HL-60 (cell line): ENCODE measurements around the gene EFHC1.

Experiments
- DNase-seq, 2 experiments: peaks; one replicate each; pipeline ENCODE4 v3.0.0-alpha.2; 2010 to 2020; ENCODE audit warnings: low read depth in 1 of 2, low spot score in 1 of 2
- H3K27ac ChIP-seq: fragments of 250-450 bp; sonication (Bioruptor Pico); replicated peaks from 2 replicates; pipeline ENCODE4 v1.5.1; 2020; ENCODE audit warnings: mild to moderate bottlenecking, moderate library complexity
- H3K27me3 ChIP-seq: fragments of 250-450 bp; sonication (Bioruptor Pico); 2 replicates; pipeline ENCODE4 v1.5.1; 2021; ENCODE audit warnings: mild to moderate bottlenecking, moderate library complexity; ENCODE audit not compliant: insufficient read depth, poor library complexity, severe bottlenecking
- H3K4me3 ChIP-seq: replicated peaks from 2 replicates; pipeline ENCODE4 v1.5.1; 2011; ENCODE audit warnings: mild to moderate bottlenecking, control low read depth, low read length; ENCODE audit not compliant: insufficient read depth
- GABPA ChIP-seq: IDR thresholded peaks from 2 replicates; pipeline ENCODE4 v1.6.1; 2012; ENCODE audit warnings: low read depth
- POLR2AphosphoS5 ChIP-seq: IDR thresholded peaks from 2 replicates; pipeline ENCODE4 v1.6.1; 2012; ENCODE audit warnings: low read depth
- SPI1 ChIP-seq: IDR thresholded peaks from 2 replicates; pipeline ENCODE4 v1.6.1; 2012; ENCODE audit warnings: low read depth, mild to moderate bottlenecking, borderline replicate concordance
- TF ChIP-seq, protein P1 (sequence below): IDR thresholded peaks from one replicate; pipeline ENCODE4 v1.5.1; 2011; ENCODE audit warnings: low read length, control low read depth, inconsistent platforms; ENCODE audit not compliant: insufficient read depth
- TF ChIP-seq, protein P2 (sequence below): IDR thresholded peaks from 2 replicates; pipeline ENCODE4 v1.6.1; 2012; ENCODE audit warnings: low read depth; ENCODE audit not compliant: insufficient replicate concordance

EFHC1 gene

DNA sequence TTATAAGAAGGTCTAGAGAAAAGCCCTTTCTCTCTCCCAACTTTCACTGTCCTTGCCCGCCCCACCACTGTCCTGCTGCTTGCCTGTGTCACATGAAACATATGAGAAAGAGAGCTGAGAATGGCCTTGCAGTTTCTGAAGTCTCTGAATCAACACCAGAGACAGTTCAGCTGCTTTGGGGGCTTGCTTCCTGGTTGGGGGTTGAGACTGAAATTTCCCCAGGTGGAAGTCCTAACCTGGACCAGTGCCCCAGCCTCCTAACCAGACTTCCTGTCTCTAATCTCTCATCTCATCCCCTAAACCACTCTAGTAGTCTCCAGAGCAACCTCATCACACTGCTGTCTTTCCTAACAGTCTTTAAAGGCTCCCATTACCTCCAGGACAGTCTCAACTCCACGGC is 146.1 kb downstream of the EFHC1 start:
- H3K27ac ChIP-seq = no peak overlapping the region
- TF ChIP-seq, protein P1, sequence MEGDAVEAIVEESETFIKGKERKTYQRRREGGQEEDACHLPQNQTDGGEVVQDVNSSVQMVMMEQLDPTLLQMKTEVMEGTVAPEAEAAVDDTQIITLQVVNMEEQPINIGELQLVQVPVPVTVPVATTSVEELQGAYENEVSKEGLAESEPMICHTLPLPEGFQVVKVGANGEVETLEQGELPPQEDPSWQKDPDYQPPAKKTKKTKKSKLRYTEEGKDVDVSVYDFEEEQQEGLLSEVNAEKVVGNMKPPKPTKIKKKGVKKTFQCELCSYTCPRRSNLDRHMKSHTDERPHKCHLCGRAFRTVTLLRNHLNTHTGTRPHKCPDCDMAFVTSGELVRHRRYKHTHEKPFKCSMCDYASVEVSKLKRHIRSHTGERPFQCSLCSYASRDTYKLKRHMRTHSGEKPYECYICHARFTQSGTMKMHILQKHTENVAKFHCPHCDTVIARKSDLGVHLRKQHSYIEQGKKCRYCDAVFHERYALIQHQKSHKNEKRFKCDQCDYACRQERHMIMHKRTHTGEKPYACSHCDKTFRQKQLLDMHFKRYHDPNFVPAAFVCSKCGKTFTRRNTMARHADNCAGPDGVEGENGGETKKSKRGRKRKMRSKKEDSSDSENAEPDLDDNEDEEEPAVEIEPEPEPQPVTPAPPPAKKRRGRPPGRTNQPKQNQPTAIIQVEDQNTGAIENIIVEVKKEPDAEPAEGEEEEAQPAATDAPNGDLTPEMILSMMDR = no peak
- TF ChIP-seq GABPA (no peak), SPI1 (no peak)
- TF ChIP-seq, protein P2, sequence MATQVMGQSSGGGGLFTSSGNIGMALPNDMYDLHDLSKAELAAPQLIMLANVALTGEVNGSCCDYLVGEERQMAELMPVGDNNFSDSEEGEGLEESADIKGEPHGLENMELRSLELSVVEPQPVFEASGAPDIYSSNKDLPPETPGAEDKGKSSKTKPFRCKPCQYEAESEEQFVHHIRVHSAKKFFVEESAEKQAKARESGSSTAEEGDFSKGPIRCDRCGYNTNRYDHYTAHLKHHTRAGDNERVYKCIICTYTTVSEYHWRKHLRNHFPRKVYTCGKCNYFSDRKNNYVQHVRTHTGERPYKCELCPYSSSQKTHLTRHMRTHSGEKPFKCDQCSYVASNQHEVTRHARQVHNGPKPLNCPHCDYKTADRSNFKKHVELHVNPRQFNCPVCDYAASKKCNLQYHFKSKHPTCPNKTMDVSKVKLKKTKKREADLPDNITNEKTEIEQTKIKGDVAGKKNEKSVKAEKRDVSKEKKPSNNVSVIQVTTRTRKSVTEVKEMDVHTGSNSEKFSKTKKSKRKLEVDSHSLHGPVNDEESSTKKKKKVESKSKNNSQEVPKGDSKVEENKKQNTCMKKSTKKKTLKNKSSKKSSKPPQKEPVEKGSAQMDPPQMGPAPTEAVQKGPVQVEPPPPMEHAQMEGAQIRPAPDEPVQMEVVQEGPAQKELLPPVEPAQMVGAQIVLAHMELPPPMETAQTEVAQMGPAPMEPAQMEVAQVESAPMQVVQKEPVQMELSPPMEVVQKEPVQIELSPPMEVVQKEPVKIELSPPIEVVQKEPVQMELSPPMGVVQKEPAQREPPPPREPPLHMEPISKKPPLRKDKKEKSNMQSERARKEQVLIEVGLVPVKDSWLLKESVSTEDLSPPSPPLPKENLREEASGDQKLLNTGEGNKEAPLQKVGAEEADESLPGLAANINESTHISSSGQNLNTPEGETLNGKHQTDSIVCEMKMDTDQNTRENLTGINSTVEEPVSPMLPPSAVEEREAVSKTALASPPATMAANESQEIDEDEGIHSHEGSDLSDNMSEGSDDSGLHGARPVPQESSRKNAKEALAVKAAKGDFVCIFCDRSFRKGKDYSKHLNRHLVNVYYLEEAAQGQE = no peak
- no peak for DNase-seq

DNA sequence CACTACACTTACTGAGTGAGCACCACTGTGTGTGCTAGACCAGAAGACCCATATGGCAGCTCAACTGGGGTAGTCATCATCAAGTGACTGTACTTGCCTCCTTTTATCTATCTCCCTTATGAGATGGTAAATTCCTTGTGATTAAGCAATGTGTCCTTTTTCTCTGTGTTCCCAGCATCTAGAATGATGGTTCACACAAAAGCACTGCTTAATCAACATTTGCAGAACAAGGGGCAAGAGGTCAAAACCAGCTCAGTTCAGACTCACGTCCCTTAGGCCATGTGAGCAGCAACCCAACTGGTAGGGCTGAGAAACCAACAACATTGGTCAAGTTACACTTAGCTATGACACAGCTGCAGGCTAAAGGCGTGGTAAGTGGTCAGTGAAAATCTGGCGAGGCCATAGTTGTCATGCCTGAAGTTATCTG is 146.7 kb downstream of the EFHC1 start:
- no peak overlapping the region for H3K27ac ChIP-seq
- no peaks in the 10 kb centered on the region for H3K27me3 ChIP-seq
- H3K4me3 ChIP-seq = no peak overlapping the region
- no peak for DNase-seq
- TF ChIP-seq, protein P1 = no peak
- no peak for TF ChIP-seq POLR2AphosphoS5
- no peak for TF ChIP-seq SPI1
- no peak for TF ChIP-seq GABPA
- TF ChIP-seq, protein P2 = no peak

More for the DNA sequence above, 146.1 kb downstream of the EFHC1 start:
- H3K4me3 ChIP-seq = no peak overlapping the region
- no peaks in the 10 kb centered on the region for H3K27me3 ChIP-seq

- H3K4me3 ChIP-seq = no peak overlapping the region
- DNase-seq = no peak
- no peaks in the 10 kb centered on the region for H3K27me3 ChIP-seq
- H3K27ac ChIP-seq = no peak overlapping the region
- TF ChIP-seq SPI1 (no peak), POLR2AphosphoS5 (no peak), GABPA (no peak)
- TF ChIP-seq, protein P2 = no peak
- TF ChIP-seq, protein P1 = no peak
These were observed 148.2 kb downstream of the EFHC1 start for GRCh38 chr6:52568320-52568719.
